ENCODE results near the gene FBXO48.

The FBXO48 gene

GRCh38 chr2:68478688-68479087 lies 11.6 kb upstream of the FBXO48 start:
- Histone ChIP-seq H3K27ac (no peak overlapping the region), H3K36me3 (ENCODE audit: insufficient read depth, low read length) (no peaks in the 10 kb centered on the region), H3K4me3 (no peak overlapping the region), H3K9me3 (ENCODE audit: low read depth, low read length) (no peaks in the 10 kb centered on the region), H3K9ac (ENCODE audit: insufficient read length) (no peak overlapping the region)
- TF ChIP-seq EZH2 (IDR thresholded peaks at IDR 0.05): no peak
- no peak for TF ChIP-seq FOXP2 (optimal IDR thresholded peaks at IDR 0.05; ENCODE audit: control extremely low read depth, extremely low read length, insufficient read depth)
- no peak for TF ChIP-seq POLR2AphosphoS5 (IDR thresholded peaks at IDR 0.05; ENCODE audit: borderline replicate concordance, low read depth, low read length)
- DNase-seq (ENCODE audit: low read depth, low spot score): no peak

GRCh38 chr2:68476454-68476853 lies 9.4 kb upstream of the FBXO48 start:
- TF ChIP-seq FOXP2 (optimal IDR thresholded peaks at IDR 0.05; ENCODE audit: control extremely low read depth, extremely low read length, insufficient read depth) (no peak), EZH2 (IDR thresholded peaks at IDR 0.05) (no peak), POLR2AphosphoS5 (IDR thresholded peaks at IDR 0.05; ENCODE audit: borderline replicate concordance, low read depth, low read length) (no peak)
- no peaks in the 10 kb centered on the region for H3K9me3 ChIP-seq (ENCODE audit: low read depth, low read length)
- H3K4me3 ChIP-seq: no peak overlapping the region
- H3K27ac ChIP-seq: no peak overlapping the region
- H3K9ac ChIP-seq (ENCODE audit: insufficient read length): no peak overlapping the region
- no peaks in the 10 kb centered on the region for H3K36me3 ChIP-seq (ENCODE audit: insufficient read depth, low read length)
- DNase-seq (ENCODE audit: low read depth, low spot score): no peak

- H3K9me3 ChIP-seq (ENCODE audit: low read depth, low read length): no peaks in the 10 kb centered on the region
- H3K4me3 ChIP-seq: no peak overlapping the region
- H3K27ac ChIP-seq: no peak overlapping the region
- no peak overlapping the region for H3K9ac ChIP-seq (ENCODE audit: insufficient read length)
- TF ChIP-seq EZH2 (IDR thresholded peaks at IDR 0.05) (no peak), FOXP2 (optimal IDR thresholded peaks at IDR 0.05; ENCODE audit: control extremely low read depth, extremely low read length, insufficient read depth) (no peak), POLR2AphosphoS5 (IDR thresholded peaks at IDR 0.05; ENCODE audit: borderline replicate concordance, low read depth, low read length) (no peak)
- no peak for DNase-seq (ENCODE audit: low read depth, low spot score)
- H3K36me3 ChIP-seq (ENCODE audit: insufficient read depth, low read length): no peaks in the 10 kb centered on the region
Observed at GRCh38 chr2:68475576-68475975, 8.5 kb upstream of the FBXO48 start.

- H3K9ac ChIP-seq (ENCODE audit: insufficient read length): no peak overlapping the region
- H3K4me3 ChIP-seq: no peak overlapping the region
- TF ChIP-seq EZH2 (IDR thresholded peaks at IDR 0.05): no peak
- TF ChIP-seq FOXP2 (optimal IDR thresholded peaks at IDR 0.05; ENCODE audit: control extremely low read depth, extremely low read length, insufficient read depth): no peak
- TF ChIP-seq POLR2AphosphoS5 (IDR thresholded peaks at IDR 0.05; ENCODE audit: borderline replicate concordance, low read depth, low read length): no peak
- no peak for DNase-seq (ENCODE audit: low read depth, low spot score)
- H3K27ac ChIP-seq: no peak overlapping the region
- H3K9me3 ChIP-seq (ENCODE audit: low read depth, low read length): no peaks in the 10 kb centered on the region
- H3K36me3 ChIP-seq (ENCODE audit: insufficient read depth, low read length): no peaks in the 10 kb centered on the region
Observed at GRCh38 chr2:68475110-68475509, 8.0 kb upstream of the FBXO48 start.

GRCh38 chr2:68472796-68473414 lies 5.8 kb upstream of the FBXO48 start:
- no peaks in the 10 kb centered on the region for H3K9me3 ChIP-seq (ENCODE audit: low read depth, low read length)
- no peak for DNase-seq (ENCODE audit: low read depth, low spot score)
- no peak for TF ChIP-seq EZH2 (IDR thresholded peaks at IDR 0.05)
- no peak for TF ChIP-seq FOXP2 (optimal IDR thresholded peaks at IDR 0.05; ENCODE audit: control extremely low read depth, extremely low read length, insufficient read depth)
- no peak for TF ChIP-seq POLR2AphosphoS5 (IDR thresholded peaks at IDR 0.05; ENCODE audit: borderline replicate concordance, low read depth, low read length)
- H3K36me3 ChIP-seq (ENCODE audit: insufficient read depth, low read length): no peaks in the 10 kb centered on the region
- no peak overlapping the region for H3K4me3 ChIP-seq
- H3K9ac ChIP-seq (ENCODE audit: insufficient read length): no peak overlapping the region
- H3K27ac ChIP-seq: no peak overlapping the region

GRCh38 chr2:68471385-68471784 lies 4.3 kb upstream of the FBXO48 start:
- no peak overlapping the region for H3K27ac ChIP-seq
- no peaks in the 10 kb centered on the region for H3K36me3 ChIP-seq (ENCODE audit: insufficient read depth, low read length)
- H3K9me3 ChIP-seq (ENCODE audit: low read depth, low read length): no peaks in the 10 kb centered on the region
- no peak overlapping the region for H3K4me3 ChIP-seq
- TF ChIP-seq EZH2 (IDR thresholded peaks at IDR 0.05) (no peak), FOXP2 (optimal IDR thresholded peaks at IDR 0.05; ENCODE audit: control extremely low read depth, extremely low read length, insufficient read depth) (no peak), POLR2AphosphoS5 (IDR thresholded peaks at IDR 0.05; ENCODE audit: borderline replicate concordance, low read depth, low read length) (no peak)
- H3K9ac ChIP-seq (ENCODE audit: insufficient read length): no peak overlapping the region
- no peak for DNase-seq (ENCODE audit: low read depth, low spot score)

- Histone ChIP-seq H3K36me3 (ENCODE audit: insufficient read depth, low read length) (no peaks in the 10 kb centered on the region), H3K9ac (ENCODE audit: insufficient read length) (no peak overlapping the region), H3K9me3 (ENCODE audit: low read depth, low read length) (no peaks in the 10 kb centered on the region), H3K4me3 (no peak overlapping the region), H3K27ac (no peak overlapping the region)
- DNase-seq (ENCODE audit: low read depth, low spot score): no peak
- TF ChIP-seq POLR2AphosphoS5 (IDR thresholded peaks at IDR 0.05; ENCODE audit: borderline replicate concordance, low read depth, low read length) (no peak), FOXP2 (optimal IDR thresholded peaks at IDR 0.05; ENCODE audit: control extremely low read depth, extremely low read length, insufficient read depth) (no peak), EZH2 (IDR thresholded peaks at IDR 0.05) (no peak)
Observed at GRCh38 chr2:68469935-68470334, 2.8 kb upstream of the FBXO48 start.

- TF ChIP-seq FOXP2 (optimal IDR thresholded peaks at IDR 0.05; ENCODE audit: control extremely low read depth, extremely low read length, insufficient read depth) (no peak), EZH2 (IDR thresholded peaks at IDR 0.05) (no peak), POLR2AphosphoS5 (IDR thresholded peaks at IDR 0.05; ENCODE audit: borderline replicate concordance, low read depth, low read length) (no peak)
- Histone ChIP-seq H3K27ac (no peak overlapping the region), H3K36me3 (ENCODE audit: insufficient read depth, low read length) (no peaks in the 10 kb centered on the region), H3K4me3 (peak overlapping the region; percentile 95), H3K9me3 (ENCODE audit: low read depth, low read length) (no peaks in the 10 kb centered on the region), H3K9ac (ENCODE audit: insufficient read length) (no peak overlapping the region)
- DNase-seq (ENCODE audit: low read depth, low spot score): no peak
Observed at GRCh38 chr2:68468801-68469200, 1.7 kb upstream of the FBXO48 start.

GRCh38 chr2:68466778-68467076 lies 367 bp downstream of the FBXO48 start:
- Histone ChIP-seq H3K9me3 (ENCODE audit: low read depth, low read length) (no peaks in the 10 kb centered on the region), H3K36me3 (ENCODE audit: insufficient read depth, low read length) (no peaks in the 10 kb centered on the region), H3K4me3 (peak overlapping the region; percentile 95), H3K27ac (no peak overlapping the region), H3K9ac (ENCODE audit: insufficient read length) (peak overlapping the region; percentile 83)
- TF ChIP-seq EZH2 (IDR thresholded peaks at IDR 0.05) (no peak), FOXP2 (optimal IDR thresholded peaks at IDR 0.05; ENCODE audit: control extremely low read depth, extremely low read length, insufficient read depth) (no peak), POLR2AphosphoS5 (IDR thresholded peaks at IDR 0.05; ENCODE audit: borderline replicate concordance, low read depth, low read length) (no peak)
- DNase-seq (ENCODE audit: low read depth, low spot score): no peak
